Gastrocnemius medialis (tissue), 4 donors: ENCODE data around the gene LZTS3.
"Not testable (repeated sequence)": the region's sequence is repeated elsewhere in the genome, so short reads cannot be mapped to it uniquely, and the experiment has no call there.

Experiments used
- CTCF ChIP-seq, 5 experiments: fragments of 450-650 bp in 3 of 5; fragments of 200-600 bp in 2 of 5; sonication (generic) in 2 of 5; IDR thresholded peaks in 4 of 5; conservative IDR thresholded peaks in 1 of 5; 1 replicate in 4 of 5; 2 replicates in 1 of 5; pipeline ENCODE4 v1.5.1; 2016 to 2019; ENCODE audit warnings: antibody characterized with exemption in 5 of 5, mild to moderate bottlenecking in 3 of 5, moderate library complexity in 3 of 5
- POLR2A ChIP-seq, 2 donors: fragments of 450-650 bp; IDR thresholded peaks; one replicate each; pipeline ENCODE4 v1.6.1; 2017; ENCODE audit warnings: antibody characterized with exemption in 2 of 2, mild to moderate bottlenecking in 2 of 2, moderate library complexity in 2 of 2

GRCh38 chr20:3124163-3124562, 49.2 kb downstream of the LZTS3 start:
- TF ChIP-seq CTCF (IDR thresholded peaks at IDR 0.05 in 4 of 5, conservative IDR thresholded peaks at IDR 0.05 in 1 of 5); POLR2A (IDR thresholded peaks at IDR 0.05): not testable (repeated sequence)
